Activated naive CD4-positive, alpha-beta T cell treated with anti-CD3 and anti-CD28 coated beads, Interleukin-2, amount 10 ng/mL, durations not matched to agents 5 hours and 36 hours (primary cell): ENCODE results near the gene KDM4E. TPM values are rescaled to one million over a fixed set of nuclear protein-coding genes. Genes with fewer than 3 reads are reported as not detected.

Source experiments
- total RNA-seq, 2 experiments: library from RNA; stranded (reverse); gene quantifications; one replicate each; pipeline ENCODE4 v1.2.3, GENCODE V29; 2021

KDM4E gene
- total RNA-seq: not detected

GRCh38 chr11:95024958-95025357 is at the start of gene KDM4E:
TSS of gene KDM4E (plus strand) at chr11:95025258. CDS start at chr11:95025558, 300 bp downstream.

DNA sequence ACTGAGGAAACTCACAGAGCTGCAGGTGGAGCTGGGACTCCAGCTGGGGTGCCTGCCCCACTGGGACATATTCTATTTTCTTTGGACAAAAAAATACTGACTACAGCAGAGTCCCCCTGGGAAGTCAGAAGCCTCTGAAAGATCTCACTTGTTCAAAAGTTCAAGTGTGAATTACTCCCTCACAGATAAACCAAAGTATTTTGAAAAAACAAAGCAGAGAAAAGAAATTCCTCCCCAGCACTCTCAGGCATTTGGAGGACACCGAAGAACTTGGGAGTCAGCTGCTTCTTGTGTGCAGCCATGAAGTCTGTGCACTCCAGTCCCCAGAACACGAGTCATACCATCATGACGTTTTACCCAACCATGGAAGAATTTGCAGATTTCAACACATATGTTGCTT is 24.1 kb downstream of the KDM4E start, which contains the start of gene KDM4F:
TSS of gene KDM4F (plus strand) at position 301 of the 400 bp plus-strand sequence.

DNA sequence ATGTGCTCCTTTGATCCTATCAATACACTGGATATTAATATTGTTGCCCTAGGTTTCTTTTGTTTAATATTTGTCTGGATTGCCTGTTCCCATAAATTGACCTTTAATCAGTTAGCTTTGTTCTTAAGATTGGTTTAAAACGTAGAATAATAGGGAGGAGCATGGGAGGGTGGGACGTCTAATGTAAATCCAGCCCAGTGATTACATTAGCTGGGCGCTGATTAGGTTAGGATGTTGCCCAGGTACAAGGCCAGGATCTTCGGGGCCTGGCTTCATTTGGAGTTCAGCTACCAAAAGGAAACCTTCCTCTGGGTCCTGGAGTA is 41.6 kb downstream of the KDM4E start, which contains the start of gene SRSF8:
TSS of gene SRSF8 (plus strand) at position 204 of the 323 bp plus-strand sequence. CDS start 308 bp downstream, outside the sequence.

Other genes with a start within 250 kb of the KDM4E start
- 10 to 100 TPM; 55.4 to 57.7 TPM for gene CWC15, start 51.7 kb upstream of the KDM4E start, total RNA-seq
- under 1 TPM; 0.45 to 0.60 TPM for gene KDM4D, start 51.5 kb upstream of the KDM4E start, total RNA-seq
- not detected for gene KDM4F, start 24.2 kb downstream of the KDM4E start, total RNA-seq
- 10 to 100 TPM; 42.1 to 42.3 TPM for gene SRSF8, start 41.7 kb downstream of the KDM4E start, total RNA-seq
- 10 to 100 TPM; 11.6 to 11.8 TPM for gene ENDOD1, start 64.6 kb downstream of the KDM4E start, total RNA-seq
- gene SESN3, start 205.9 kb downstream of the KDM4E start, total RNA-seq: 10 to 100 TPM; 74.0 to 84.4 TPM